ENCODE results near the gene CXCR3.
"Not testable (repeated sequence)": the region's sequence is repeated elsewhere in the genome, so short reads cannot be mapped to it uniquely, and the experiment has no call there.

Gene CXCR3

DNA sequence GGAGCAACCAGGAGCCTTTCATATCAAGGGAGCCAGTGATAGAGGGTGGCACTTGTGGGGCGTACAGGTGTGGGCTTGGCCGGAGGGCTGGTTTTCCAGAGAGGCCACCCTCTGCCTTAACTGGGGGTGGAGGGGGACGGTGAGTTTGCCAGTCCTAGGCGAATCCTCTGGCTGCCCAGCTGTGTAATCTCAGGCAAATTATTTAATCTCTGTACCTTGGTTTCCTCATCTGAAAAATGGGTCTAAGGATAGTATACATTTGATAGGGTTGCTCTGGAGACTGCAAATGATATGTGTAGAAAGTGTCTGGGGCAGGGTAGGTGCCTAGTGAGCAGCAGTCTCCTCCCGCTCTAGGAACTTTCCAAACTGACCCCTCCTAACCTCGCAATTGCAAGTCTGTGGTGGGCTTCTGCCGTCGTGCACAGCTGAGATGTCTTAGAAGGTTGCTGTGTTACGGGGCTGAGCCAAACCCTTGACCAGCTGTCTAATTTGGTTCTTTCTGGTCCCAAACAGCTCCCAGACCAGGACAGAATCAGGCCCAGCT is 3.8 kb upstream of the CXCR3 start:
- Histone ChIP-seq H3K4me1 (ENCODE audit: control insufficient read depth, insufficient read depth, low read length, unreplicated experiment) (no peaks in the 10 kb centered on the region), H3K27ac (ENCODE audit: low read depth, low read length) (no peak overlapping the region), H3K4me3 (ENCODE audit: low read depth, low read length) (no peak overlapping the region), H3K79me2 (ENCODE audit: control insufficient read depth, insufficient read depth, low read length, unreplicated experiment) (no peaks in the 10 kb centered on the region), H3K27me3 (ENCODE audit: insufficient read depth, low read length) (no peaks in the 10 kb centered on the region), H3K36me3 (ENCODE audit: insufficient read depth, low read length) (no peaks in the 10 kb centered on the region), H2AFZ (ENCODE audit: low read length, unreplicated experiment) (no peak overlapping the region)

DNA sequence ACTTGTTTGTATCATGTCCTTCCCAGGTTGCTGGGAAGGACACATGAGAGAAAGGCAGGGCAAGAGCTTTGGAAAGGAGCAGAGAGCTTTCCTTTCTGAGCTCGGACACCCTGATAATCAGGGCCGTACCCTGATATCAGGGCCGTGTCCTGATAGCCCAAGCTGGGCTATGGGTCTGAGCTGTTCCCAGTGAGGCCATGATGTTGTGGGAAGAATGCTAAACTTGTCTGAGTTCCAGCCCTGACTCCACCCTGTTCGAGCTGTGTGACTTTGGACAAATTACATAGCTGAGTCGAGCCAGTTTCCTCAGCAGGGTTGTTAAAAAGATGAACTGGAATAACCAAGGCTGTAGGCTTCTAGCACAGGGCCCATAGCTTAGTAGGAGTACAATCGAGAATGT is 3.3 kb upstream of the CXCR3 start:
- Histone ChIP-seq H3K4me1 (ENCODE audit: control insufficient read depth, insufficient read depth, low read length, unreplicated experiment) (no peaks in the 10 kb centered on the region), H3K27ac (ENCODE audit: low read depth, low read length) (no peak overlapping the region), H2AFZ (ENCODE audit: low read length, unreplicated experiment) (no peak overlapping the region), H3K79me2 (ENCODE audit: control insufficient read depth, insufficient read depth, low read length, unreplicated experiment) (no peaks in the 10 kb centered on the region), H3K36me3 (ENCODE audit: insufficient read depth, low read length) (no peaks in the 10 kb centered on the region), H3K4me3 (ENCODE audit: low read depth, low read length) (no peak overlapping the region), H3K27me3 (ENCODE audit: insufficient read depth, low read length) (no peaks in the 10 kb centered on the region)

DNA sequence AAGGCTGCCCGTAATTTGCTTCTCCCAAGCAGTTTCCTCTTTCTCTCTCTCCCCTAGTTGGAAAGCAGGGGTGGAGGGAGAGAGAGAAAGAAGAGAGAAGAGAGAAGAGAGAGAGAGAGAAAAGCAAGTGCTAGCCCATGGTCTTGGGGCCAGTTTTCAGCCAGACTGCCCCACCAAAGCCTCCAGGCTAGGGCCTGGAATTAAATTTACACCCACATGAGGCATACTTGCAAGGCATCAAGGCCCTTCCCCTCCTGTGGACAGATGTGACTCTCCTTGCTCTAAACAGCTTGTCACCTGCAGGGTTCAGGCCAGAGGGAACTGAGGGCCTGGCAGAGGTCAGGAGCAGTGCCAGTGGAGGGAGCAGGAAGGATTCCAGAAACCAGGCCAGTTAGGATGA is 1.7 kb upstream of the CXCR3 start:
- Histone ChIP-seq H2AFZ (ENCODE audit: low read length, unreplicated experiment) (no peak overlapping the region), H3K27ac (ENCODE audit: low read depth, low read length) (no peak overlapping the region), H3K36me3 (ENCODE audit: insufficient read depth, low read length) (no peaks in the 10 kb centered on the region), H3K4me3 (ENCODE audit: low read depth, low read length) (no peak overlapping the region), H3K79me2 (ENCODE audit: control insufficient read depth, insufficient read depth, low read length, unreplicated experiment) (no peaks in the 10 kb centered on the region), H3K27me3 (ENCODE audit: insufficient read depth, low read length) (no peaks in the 10 kb centered on the region), H3K4me1 (ENCODE audit: control insufficient read depth, insufficient read depth, low read length, unreplicated experiment) (no peaks in the 10 kb centered on the region)

DNA sequence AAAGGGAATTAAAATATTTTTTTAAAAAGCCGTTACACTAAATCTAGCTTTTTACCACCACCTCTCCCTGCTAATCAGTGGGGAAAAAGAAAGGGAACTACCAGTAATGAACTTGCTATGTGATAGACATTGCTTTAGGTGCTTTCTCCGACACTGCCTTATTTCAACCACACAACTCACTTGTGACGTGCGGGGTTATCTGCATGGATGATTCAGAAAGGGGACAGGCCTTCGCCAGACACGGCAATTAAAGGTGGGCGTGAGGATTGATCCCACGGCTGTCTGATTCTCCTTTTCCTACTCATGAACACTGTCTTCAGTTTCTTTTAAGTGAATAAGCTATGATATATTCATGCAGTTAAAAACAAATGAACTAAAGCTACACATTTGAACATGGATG is 882 bp upstream of the CXCR3 start:
- Histone ChIP-seq H3K27me3 (ENCODE audit: insufficient read depth, low read length) (no peaks in the 10 kb centered on the region), H3K36me3 (ENCODE audit: insufficient read depth, low read length) (no peaks in the 10 kb centered on the region), H3K4me3 (ENCODE audit: low read depth, low read length) (no peak overlapping the region), H3K27ac (ENCODE audit: low read depth, low read length) (no peak overlapping the region), H3K4me1 (ENCODE audit: control insufficient read depth, insufficient read depth, low read length, unreplicated experiment) (no peaks in the 10 kb centered on the region), H3K79me2 (ENCODE audit: control insufficient read depth, insufficient read depth, low read length, unreplicated experiment) (no peaks in the 10 kb centered on the region), H2AFZ (ENCODE audit: low read length, unreplicated experiment) (no peak overlapping the region)

DNA sequence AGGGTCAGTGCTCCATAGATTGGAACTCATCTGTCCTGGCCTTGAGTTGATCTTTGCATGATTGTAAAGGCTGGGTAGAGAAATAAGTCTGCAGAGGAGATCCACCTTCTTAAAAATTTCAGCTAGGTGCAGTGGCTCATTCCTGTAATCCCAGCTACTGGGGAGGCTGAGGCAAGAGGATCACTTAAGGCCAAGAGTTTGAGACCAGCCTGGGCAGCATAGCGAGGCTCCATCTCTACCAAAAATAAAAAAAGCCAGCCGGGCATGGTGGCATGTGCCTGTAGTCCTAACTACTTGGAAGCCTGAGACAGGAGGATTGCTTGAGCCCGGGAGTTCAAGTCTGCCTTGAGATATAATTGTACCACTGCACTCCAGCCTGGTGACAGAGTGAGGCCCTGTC is 476 bp upstream of the CXCR3 start:
- Histone ChIP-seq H3K36me3 (ENCODE audit: insufficient read depth, low read length) (no peaks in the 10 kb centered on the region), H3K27me3 (ENCODE audit: insufficient read depth, low read length) (no peaks in the 10 kb centered on the region), H3K79me2 (ENCODE audit: control insufficient read depth, insufficient read depth, low read length, unreplicated experiment) (no peaks in the 10 kb centered on the region), H3K4me3 (ENCODE audit: low read depth, low read length) (no peak overlapping the region), H3K4me1 (ENCODE audit: control insufficient read depth, insufficient read depth, low read length, unreplicated experiment) (no peaks in the 10 kb centered on the region), H2AFZ (ENCODE audit: low read length, unreplicated experiment) (no peak overlapping the region), H3K27ac (ENCODE audit: low read depth, low read length) (no peak overlapping the region)

DNA sequence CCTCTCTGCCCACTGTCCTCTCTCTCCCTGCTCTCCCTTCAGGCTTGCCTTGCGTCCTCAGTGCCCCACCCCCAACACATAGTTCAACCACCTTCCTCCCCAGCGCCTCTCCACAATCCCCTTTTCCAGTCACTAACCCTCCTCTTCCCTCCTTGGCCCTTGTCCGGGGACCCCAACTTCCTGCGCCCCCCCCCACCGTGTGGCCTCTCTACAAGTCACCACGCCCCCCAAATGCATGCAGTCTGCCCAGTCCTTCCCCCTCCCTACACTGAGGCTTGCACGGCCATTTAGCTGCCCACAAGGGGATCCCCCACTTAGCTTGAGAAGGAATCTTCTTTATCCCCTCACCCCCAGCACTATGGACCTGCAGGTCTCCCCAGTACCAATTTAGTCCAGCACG is 569 bp downstream of the CXCR3 start:
- Histone ChIP-seq H3K79me2 (ENCODE audit: control insufficient read depth, insufficient read depth, low read length, unreplicated experiment) (no peaks in the 10 kb centered on the region), H3K36me3 (ENCODE audit: insufficient read depth, low read length) (no peaks in the 10 kb centered on the region), H3K27me3 (ENCODE audit: insufficient read depth, low read length) (no peaks in the 10 kb centered on the region), H3K4me3 (ENCODE audit: low read depth, low read length) (no peak overlapping the region), H3K4me1 (ENCODE audit: control insufficient read depth, insufficient read depth, low read length, unreplicated experiment) (no peaks in the 10 kb centered on the region), H3K27ac (ENCODE audit: low read depth, low read length) (no peak overlapping the region), H2AFZ (ENCODE audit: low read length, unreplicated experiment) (no peak overlapping the region)

DNA sequence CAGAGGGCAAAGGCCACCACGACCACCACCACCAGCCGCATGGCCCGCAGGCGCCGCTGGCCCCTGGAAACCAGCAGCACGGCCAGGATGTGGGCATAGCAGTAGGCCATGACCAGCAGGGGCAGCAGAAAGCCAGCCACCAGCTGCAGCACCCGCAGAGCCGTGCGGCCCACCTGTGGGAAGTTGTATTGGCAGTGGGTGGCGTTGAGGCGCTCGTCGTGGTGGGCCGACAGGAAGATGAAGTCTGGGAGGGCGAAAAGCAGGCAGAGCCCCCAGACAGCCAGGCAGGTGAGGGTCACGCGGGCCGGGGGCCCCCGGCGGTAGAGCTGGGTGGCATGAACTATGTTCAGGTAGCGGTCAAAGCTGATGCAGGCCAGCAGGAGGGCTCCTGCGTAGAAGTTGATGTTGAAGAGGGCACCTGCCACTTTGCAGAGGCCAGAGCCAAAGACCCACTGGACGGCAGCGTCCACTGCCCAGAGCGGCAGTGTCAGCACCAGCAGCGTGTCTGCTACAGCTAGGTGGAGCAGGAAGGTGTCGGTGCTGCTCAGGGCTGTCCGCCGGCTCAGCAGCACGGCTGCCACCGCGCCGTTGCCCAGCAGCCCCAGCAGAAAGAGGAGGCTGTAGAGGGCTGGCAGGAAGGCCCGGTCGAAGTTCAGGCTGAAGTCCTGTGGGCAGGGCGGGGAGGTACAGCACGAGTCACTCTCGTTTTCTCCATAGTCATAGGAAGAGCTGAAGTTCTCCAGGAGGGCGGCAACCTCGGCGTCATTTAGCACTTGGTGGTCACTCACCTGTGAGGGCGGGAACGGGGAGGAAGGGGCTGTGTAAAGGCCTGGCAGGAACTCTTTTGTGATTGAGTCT is 1.4 kb downstream of the CXCR3 start:
- no peaks in the 10 kb centered on the region for H3K36me3 ChIP-seq (ENCODE audit: insufficient read depth, low read length)
- no peaks in the 10 kb centered on the region for H3K4me1 ChIP-seq (ENCODE audit: control insufficient read depth, insufficient read depth, low read length, unreplicated experiment)
- H3K27ac ChIP-seq (ENCODE audit: low read depth, low read length): no peak overlapping the region
- no peaks in the 10 kb centered on the region for H3K27me3 ChIP-seq (ENCODE audit: insufficient read depth, low read length)
- H2AFZ ChIP-seq (ENCODE audit: low read length, unreplicated experiment): no peak overlapping the region
- no peak overlapping the region for H3K4me3 ChIP-seq (ENCODE audit: low read depth, low read length)
- H3K79me2 ChIP-seq (ENCODE audit: control insufficient read depth, insufficient read depth, low read length, unreplicated experiment): no peaks in the 10 kb centered on the region

DNA sequence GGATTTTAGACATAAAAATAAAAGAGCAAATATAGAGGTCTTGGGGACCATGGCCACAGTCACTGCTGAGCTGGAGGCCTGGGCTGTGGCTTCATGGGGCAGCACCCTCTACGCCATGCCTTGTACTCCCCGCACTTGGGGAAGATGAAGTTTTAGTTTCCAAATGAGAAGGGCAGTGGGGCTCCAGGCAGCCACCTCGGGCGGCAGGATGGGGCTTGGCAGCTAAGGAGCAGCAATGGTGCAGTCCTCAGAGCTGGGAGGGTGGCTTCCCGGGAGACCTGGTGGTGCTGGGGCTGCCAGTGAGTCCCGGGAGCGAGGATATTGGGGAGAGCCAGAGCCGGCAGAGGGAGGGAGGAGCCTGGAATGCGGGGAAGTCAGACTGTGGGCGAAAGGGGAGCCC is 2.4 kb downstream of the CXCR3 start:
- Histone ChIP-seq H3K79me2 (ENCODE audit: control insufficient read depth, insufficient read depth, low read length, unreplicated experiment) (no peaks in the 10 kb centered on the region), H3K36me3 (ENCODE audit: insufficient read depth, low read length) (no peaks in the 10 kb centered on the region), H3K27ac (ENCODE audit: low read depth, low read length) (no peak overlapping the region), H3K4me3 (ENCODE audit: low read depth, low read length) (no peak overlapping the region), H2AFZ (ENCODE audit: low read length, unreplicated experiment) (no peak overlapping the region), H3K4me1 (ENCODE audit: control insufficient read depth, insufficient read depth, low read length, unreplicated experiment) (no peaks in the 10 kb centered on the region), H3K27me3 (ENCODE audit: insufficient read depth, low read length) (no peaks in the 10 kb centered on the region)

DNA sequence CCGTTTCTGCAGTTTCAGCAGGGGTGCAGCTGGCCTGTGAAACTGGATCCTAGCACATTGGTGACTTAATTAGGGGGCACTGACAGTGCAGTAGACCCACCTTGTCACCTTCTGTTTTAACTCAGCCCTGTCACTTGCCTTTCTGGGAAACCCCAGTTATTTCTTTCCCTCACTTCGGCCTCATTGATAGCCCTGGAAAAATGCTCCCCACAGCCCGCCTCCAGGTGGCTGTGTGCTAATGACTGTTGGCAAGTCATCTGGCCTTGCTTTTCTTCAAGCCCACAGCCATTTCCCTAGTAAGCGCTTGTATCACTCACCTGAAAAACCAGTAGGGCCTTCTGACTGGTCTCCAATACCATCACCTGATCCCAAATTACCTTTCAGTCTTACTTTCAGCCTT is 3.3 kb downstream of the CXCR3 start:
- H3K27me3 ChIP-seq (ENCODE audit: insufficient read depth, low read length): no peaks in the 10 kb centered on the region
- no peak overlapping the region for H3K27ac ChIP-seq (ENCODE audit: low read depth, low read length)
- no peaks in the 10 kb centered on the region for H3K36me3 ChIP-seq (ENCODE audit: insufficient read depth, low read length)
- no peaks in the 10 kb centered on the region for H3K79me2 ChIP-seq (ENCODE audit: control insufficient read depth, insufficient read depth, low read length, unreplicated experiment)
- H3K4me3 ChIP-seq (ENCODE audit: low read depth, low read length): no peak overlapping the region
- no peaks in the 10 kb centered on the region for H3K4me1 ChIP-seq (ENCODE audit: control insufficient read depth, insufficient read depth, low read length, unreplicated experiment)
- H2AFZ ChIP-seq (ENCODE audit: low read length, unreplicated experiment): no peak overlapping the region

DNA sequence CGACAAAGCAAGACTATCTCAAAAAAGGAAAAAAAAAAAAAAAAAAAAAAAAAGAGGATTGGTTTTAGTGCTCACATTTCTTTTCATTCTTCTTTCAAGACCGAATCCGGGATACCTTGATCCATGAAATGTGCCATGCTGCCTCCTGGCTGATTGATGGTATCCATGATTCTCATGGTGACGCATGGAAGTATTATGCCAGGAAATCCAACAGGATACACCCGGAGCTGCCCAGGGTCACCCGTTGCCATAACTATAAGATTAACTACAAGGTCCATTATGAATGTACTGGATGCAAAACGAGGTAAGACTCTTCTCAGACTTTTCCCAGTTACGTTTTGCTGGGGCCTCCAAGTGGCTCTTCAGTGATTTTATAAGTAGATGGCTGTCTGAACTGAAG is 6.1 kb downstream of the CXCR3 start:
- no peak overlapping the region for H3K4me3 ChIP-seq (ENCODE audit: low read depth, low read length)
- H3K27ac ChIP-seq (ENCODE audit: low read depth, low read length): no peak overlapping the region
- H3K4me1 ChIP-seq (ENCODE audit: control insufficient read depth, insufficient read depth, low read length, unreplicated experiment): no peaks in the 10 kb centered on the region
- H3K36me3 ChIP-seq (ENCODE audit: insufficient read depth, low read length): no peaks in the 10 kb centered on the region
- no peak overlapping the region for H2AFZ ChIP-seq (ENCODE audit: low read length, unreplicated experiment)
- no peaks in the 10 kb centered on the region for H3K79me2 ChIP-seq (ENCODE audit: control insufficient read depth, insufficient read depth, low read length, unreplicated experiment)
- H3K27me3 ChIP-seq (ENCODE audit: insufficient read depth, low read length): no peaks in the 10 kb centered on the region

DNA sequence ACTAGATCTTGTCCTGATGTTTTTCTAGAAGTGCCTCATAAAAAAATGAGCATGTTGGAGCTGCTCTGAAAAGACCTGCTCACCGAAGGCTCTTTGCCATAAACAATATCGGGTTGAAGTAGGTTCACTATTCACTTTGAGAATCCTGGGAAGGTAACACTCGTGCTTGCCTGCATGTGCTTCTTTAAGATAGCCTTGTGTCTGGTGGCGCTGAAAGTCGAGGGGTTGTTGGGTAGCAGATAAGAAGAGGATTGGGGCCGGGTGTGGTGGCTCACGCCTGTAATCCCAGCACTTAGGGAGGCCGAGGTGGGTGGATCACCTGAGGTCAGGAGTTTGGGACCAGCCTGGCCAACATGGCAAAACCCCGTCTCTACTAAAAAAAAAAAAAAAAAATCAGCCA is 6.6 kb downstream of the CXCR3 start:
- not testable (repeated sequence) for H3K4me3 ChIP-seq (ENCODE audit: low read depth, low read length); H3K27ac ChIP-seq (ENCODE audit: low read depth, low read length); H2AFZ ChIP-seq (ENCODE audit: low read length, unreplicated experiment); H3K27me3 ChIP-seq (ENCODE audit: insufficient read depth, low read length); H3K36me3 ChIP-seq (ENCODE audit: insufficient read depth, low read length); H3K79me2 ChIP-seq (ENCODE audit: control insufficient read depth, insufficient read depth, low read length, unreplicated experiment); H3K4me1 ChIP-seq (ENCODE audit: control insufficient read depth, insufficient read depth, low read length, unreplicated experiment)

Data from ACC112 (cell line).